C4-2B (cell line): Measurements from ENCODE around the gene DDX39B.

Experiments
- CTCF ChIP-seq: fragments of 450-650 bp; conservative IDR thresholded peaks from 2 replicates; pipeline ENCODE4 v1.5.1; 2017; ENCODE audit warnings: mild to moderate bottlenecking
- ZFX ChIP-seq: fragments of 450-650 bp; IDR thresholded peaks from 2 replicates; pipeline ENCODE4 v1.6.1; 2017

- TF ChIP-seq CTCF (peak; percentile 98), ZFX (no peak)
Measured at GRCh38 chr6:31546339-31546957, 4.6 kb upstream of the DDX39B start, which contains the start of gene ATP6V1G2.
